ENCODE data around the gene KIRREL3.

Gene KIRREL3

DNA sequence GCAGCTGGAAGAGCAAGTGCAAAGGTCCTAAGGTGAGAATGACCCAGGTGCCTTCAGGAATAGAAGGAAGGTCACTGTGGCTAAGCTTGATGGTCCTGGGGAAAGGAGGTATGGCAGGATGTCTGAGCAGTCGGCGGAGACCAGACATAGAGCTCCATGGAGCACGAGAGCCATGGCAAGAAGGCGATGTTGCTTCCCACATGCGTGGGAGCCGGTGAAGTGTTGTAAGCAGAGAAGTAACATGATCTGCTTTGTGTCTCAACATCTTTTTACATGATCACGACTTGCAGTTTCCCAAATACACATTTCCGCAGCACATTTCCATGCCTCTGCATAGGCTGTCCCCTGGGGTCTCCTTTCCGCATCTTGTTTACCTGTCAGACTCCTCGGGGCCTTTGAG lies 231.9 kb downstream of the KIRREL3 start:
- H3K4me3 ChIP-seq (ENCODE audit: low read depth, low read length): no peak overlapping the region
- TF ChIP-seq, protein P1, sequence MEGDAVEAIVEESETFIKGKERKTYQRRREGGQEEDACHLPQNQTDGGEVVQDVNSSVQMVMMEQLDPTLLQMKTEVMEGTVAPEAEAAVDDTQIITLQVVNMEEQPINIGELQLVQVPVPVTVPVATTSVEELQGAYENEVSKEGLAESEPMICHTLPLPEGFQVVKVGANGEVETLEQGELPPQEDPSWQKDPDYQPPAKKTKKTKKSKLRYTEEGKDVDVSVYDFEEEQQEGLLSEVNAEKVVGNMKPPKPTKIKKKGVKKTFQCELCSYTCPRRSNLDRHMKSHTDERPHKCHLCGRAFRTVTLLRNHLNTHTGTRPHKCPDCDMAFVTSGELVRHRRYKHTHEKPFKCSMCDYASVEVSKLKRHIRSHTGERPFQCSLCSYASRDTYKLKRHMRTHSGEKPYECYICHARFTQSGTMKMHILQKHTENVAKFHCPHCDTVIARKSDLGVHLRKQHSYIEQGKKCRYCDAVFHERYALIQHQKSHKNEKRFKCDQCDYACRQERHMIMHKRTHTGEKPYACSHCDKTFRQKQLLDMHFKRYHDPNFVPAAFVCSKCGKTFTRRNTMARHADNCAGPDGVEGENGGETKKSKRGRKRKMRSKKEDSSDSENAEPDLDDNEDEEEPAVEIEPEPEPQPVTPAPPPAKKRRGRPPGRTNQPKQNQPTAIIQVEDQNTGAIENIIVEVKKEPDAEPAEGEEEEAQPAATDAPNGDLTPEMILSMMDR (IDR thresholded peaks at IDR 0.05; ENCODE audit: low read depth, low read length, missing control alignments): no peak
- DNase-seq (ENCODE audit: low read depth): no peak

DNA sequence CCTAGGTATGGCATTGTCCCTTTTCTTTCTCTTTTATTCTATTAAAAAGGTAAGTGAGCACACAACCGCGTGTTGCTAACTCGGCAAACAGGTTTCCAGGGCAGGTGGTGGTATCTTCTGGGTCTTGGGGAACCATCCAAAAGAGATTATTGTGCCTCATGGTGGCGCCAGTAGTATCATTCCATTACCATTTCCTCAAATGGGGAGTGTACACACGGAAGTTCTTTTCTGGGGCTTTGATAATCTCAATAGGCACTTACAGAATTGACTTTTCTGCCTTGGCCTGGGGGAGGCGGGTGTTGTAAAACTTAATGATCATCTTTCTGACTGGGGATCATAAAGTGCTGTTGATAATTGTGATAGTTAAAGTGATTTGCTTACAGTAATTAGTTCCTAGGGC lies 234.1 kb downstream of the KIRREL3 start:
- DNase-seq (ENCODE audit: low read depth): no peak
- TF ChIP-seq, protein P1 (IDR thresholded peaks at IDR 0.05; ENCODE audit: low read depth, low read length, missing control alignments): no peak
- no peak overlapping the region for H3K4me3 ChIP-seq (ENCODE audit: low read depth, low read length)

DNA sequence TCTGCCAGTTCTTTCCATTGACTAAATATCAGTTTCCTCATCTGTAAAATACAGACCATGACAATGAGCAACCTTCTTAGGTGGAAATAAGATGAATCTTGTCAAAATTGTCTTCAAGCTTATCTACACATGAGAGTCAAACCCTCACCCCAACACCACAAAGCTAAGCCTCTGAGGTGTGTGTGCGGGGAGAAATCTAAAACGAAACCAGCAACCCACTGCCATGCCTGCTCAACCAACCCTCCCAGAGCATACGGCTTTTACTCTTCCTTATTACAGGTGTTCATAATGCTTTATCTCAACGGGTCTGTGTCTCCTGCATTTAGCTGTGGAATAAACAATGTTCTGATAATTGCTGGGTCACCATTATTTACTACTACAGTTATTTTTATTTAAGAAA lies 235.4 kb downstream of the KIRREL3 start:
- DNase-seq (ENCODE audit: low read depth): no peak
- no peak overlapping the region for H3K4me3 ChIP-seq (ENCODE audit: low read depth, low read length)
- TF ChIP-seq, protein P1 (IDR thresholded peaks at IDR 0.05; ENCODE audit: low read depth, low read length, missing control alignments): no peak

DNA sequence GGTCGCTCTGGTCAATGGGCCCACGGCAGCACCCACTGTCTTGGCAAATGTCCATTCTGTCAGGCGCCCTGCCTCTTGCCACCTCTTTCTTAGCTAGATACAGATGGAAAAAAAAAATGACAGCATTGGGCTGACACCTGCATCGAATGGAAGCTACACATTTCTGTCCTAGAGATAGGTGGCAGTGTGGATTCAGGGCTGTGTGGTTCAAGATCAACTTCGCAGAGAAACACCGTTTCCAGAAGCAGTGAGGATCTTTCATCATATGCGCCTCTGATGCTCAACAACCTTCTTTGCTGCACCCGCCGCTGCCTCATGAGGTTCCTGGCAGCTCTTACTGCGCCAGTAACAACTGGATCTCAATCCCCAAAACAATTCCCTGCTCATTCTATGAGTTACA lies 236.3 kb downstream of the KIRREL3 start:
- TF ChIP-seq, protein P1 (IDR thresholded peaks at IDR 0.05; ENCODE audit: low read depth, low read length, missing control alignments): peak; percentile 12
- DNase-seq (ENCODE audit: low read depth): no peak
- H3K4me3 ChIP-seq (ENCODE audit: low read depth, low read length): no peak overlapping the region

DNA sequence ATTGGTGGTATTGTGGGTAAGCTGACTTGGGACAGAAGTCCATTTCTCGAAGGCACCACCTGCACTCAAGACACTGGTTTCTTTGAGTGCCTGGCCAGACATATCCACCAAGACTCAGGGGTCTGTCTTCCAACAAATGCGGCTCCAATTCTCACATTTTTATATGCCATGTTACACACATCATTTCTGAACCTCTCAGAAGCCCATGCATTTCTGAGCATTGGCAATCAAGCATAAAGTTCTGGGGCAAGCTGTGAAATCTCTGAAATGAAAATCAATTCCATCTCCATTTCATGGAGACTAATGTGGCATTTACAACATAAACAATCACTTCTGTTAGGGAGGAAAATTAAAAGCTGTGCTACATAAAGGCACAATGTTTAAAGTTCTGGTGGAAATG lies 243.7 kb downstream of the KIRREL3 start:
- DNase-seq (ENCODE audit: low read depth): no peak
- TF ChIP-seq, protein P1 (IDR thresholded peaks at IDR 0.05; ENCODE audit: low read depth, low read length, missing control alignments): no peak
- H3K4me3 ChIP-seq (ENCODE audit: low read depth, low read length): no peak overlapping the region

DNA sequence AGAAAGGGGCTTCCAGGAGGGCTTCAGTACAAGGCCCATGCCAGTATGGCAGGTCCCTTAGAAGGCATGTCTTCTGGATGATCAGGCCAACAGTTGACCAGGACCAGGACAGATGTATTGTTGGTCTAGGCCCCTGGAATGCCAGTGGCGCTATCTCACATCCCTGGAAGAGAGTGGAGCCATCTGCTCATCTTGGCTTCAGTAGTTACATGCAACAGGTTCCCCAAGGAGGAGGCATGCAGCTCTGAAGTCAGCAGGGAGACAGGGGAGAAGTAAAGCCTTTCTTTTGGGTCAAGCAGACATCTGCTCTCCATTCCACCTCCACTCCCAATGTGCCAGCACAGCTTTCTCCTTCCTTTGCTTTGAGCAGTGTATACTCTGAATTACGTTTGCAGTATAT lies 244.1 kb downstream of the KIRREL3 start:
- no peak for DNase-seq (ENCODE audit: low read depth)
- H3K4me3 ChIP-seq (ENCODE audit: low read depth, low read length): no peak overlapping the region
- TF ChIP-seq, protein P1 (IDR thresholded peaks at IDR 0.05; ENCODE audit: low read depth, low read length, missing control alignments): no peak

DNA sequence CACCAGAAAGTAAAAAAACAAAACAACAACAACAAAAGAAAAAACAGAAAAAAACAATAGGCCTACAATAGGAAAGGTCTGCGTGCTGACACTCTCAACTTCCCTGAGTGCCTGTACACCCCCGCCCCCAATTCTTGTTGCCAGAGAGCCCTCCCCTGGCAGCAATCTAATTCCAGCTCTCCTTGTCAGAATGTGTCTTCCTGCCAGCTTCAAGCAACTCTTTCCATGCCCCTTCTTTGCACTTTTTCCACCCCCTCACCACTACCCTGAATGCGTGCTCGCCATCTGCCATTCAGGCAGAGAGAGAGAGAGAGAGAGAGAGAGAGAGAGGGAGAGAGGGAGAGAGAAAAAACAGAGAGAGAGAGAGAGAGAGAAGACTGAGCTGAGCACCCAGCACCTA lies 245.0 kb downstream of the KIRREL3 start:
- TF ChIP-seq, protein P1 (IDR thresholded peaks at IDR 0.05; ENCODE audit: low read depth, low read length, missing control alignments): no peak
- DNase-seq (ENCODE audit: low read depth): no peak
- H3K4me3 ChIP-seq (ENCODE audit: low read depth, low read length): no peak overlapping the region
